ENCODE data around the gene HEXD.

DNA sequence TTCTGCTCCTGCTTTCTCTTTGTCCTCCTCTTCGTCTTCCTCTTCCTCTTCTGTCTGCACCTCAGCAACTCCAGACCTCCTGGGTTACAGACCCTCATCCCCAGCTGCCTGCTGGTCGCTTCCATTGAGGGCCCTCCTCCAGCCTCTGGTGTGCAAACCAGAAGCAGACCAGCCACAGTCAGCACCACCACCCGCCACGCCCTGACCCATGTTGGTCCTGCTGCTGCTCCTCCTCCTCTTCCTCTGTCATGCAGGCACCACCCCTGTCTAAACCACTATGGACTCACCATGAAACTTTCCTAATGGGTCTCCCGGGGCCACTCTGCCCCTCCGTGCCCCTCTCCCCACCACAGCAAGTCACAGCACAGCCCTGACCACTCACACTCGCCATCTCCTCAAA, 11.7 kb downstream of the HEXD start:
- TF ChIP-seq, protein P1, sequence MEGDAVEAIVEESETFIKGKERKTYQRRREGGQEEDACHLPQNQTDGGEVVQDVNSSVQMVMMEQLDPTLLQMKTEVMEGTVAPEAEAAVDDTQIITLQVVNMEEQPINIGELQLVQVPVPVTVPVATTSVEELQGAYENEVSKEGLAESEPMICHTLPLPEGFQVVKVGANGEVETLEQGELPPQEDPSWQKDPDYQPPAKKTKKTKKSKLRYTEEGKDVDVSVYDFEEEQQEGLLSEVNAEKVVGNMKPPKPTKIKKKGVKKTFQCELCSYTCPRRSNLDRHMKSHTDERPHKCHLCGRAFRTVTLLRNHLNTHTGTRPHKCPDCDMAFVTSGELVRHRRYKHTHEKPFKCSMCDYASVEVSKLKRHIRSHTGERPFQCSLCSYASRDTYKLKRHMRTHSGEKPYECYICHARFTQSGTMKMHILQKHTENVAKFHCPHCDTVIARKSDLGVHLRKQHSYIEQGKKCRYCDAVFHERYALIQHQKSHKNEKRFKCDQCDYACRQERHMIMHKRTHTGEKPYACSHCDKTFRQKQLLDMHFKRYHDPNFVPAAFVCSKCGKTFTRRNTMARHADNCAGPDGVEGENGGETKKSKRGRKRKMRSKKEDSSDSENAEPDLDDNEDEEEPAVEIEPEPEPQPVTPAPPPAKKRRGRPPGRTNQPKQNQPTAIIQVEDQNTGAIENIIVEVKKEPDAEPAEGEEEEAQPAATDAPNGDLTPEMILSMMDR (IDR thresholded peaks at IDR 0.05) = no peak
- no peak for TF ChIP-seq POLR2A (IDR thresholded peaks at IDR 0.05)

Data from uterus (tissue), 2 donors.